Measurements from ENCODE around the gene SLC7A11. TPM values are rescaled to one million over a fixed set of nuclear protein-coding genes. Genes with fewer than 3 reads are reported as not detected.

Gene SLC7A11
- total RNA-seq, 5 donors from 2014 or later (not counting 1 experiment from before 2014, with no cell fraction given) = 0.05 to 0.44 (median 0.30) TPM

- Mint-ChIP-seq H3K9me3 (no peaks in the 10 kb centered on the region), H3K36me3 (no peaks in the 10 kb centered on the region), H3K27me3 (no peaks in the 10 kb centered on the region), H3K4me3 (no peak overlapping the region), H3K27ac (no peak overlapping the region), H3K4me1 (no peaks in the 10 kb centered on the region)
- Histone ChIP-seq H3K27me3 (replicated peaks in 1 of 2; ENCODE audit: control insufficient read depth in 2 of 2, extremely low read depth in 1 of 2, insufficient read depth in 2 of 2, low read length in 1 of 2) (no peaks in the 10 kb centered on the region), H3K27ac (ENCODE audit: low read length) (no peak overlapping the region), H3K9me3 (no peaks in the 10 kb centered on the region), H3K36me3 (ENCODE audit: control insufficient read depth in 2 of 2, extremely low read depth in 1 of 2, insufficient read depth in 1 of 2, low read length in 1 of 2) (no peaks in the 10 kb centered on the region), H3K4me3 (ENCODE audit: control insufficient read depth in 1 of 2, extremely low read depth in 1 of 2, low read length in 1 of 2) (no peak overlapping the region), H3K4me1 (ENCODE audit: control insufficient read depth in 1 of 2, extremely low read depth in 1 of 2, insufficient read depth in 2 of 2, low read length in 2 of 2) (no peaks in the 10 kb centered on the region)
- DNase-seq (no peak), ATAC-seq (replicated peaks in 1 of 4) (no peak)
- CTCF ChIA-PET = no interaction called here
- WGBS (ENCODE audit: insufficient coverage) = no CpG with 5 or more reads among the region's 5 CpGs
- POLR2A ChIA-PET = no interaction called here
Observed at GRCh38 chr4:138188406-138189084, 53.6 kb downstream of the SLC7A11 start.

GRCh38 chr4:138185859-138186645 lies 56.1 kb downstream of the SLC7A11 start:
- ATAC-seq (replicated peaks in 1 of 4) (no peak), DNase-seq (no peak)
- no peaks in the 10 kb centered on the region for H3K9me3 Mint-ChIP-seq
- no peaks in the 10 kb centered on the region for H3K4me1 Mint-ChIP-seq
- Histone ChIP-seq H3K27me3 (replicated peaks in 1 of 2; ENCODE audit: control insufficient read depth in 2 of 2, extremely low read depth in 1 of 2, insufficient read depth in 2 of 2, low read length in 1 of 2) (no peaks in the 10 kb centered on the region), H3K4me3 (ENCODE audit: control insufficient read depth in 1 of 2, extremely low read depth in 1 of 2, low read length in 1 of 2) (no peak overlapping the region), H3K9me3 (no peaks in the 10 kb centered on the region), H3K4me1 (ENCODE audit: control insufficient read depth in 1 of 2, extremely low read depth in 1 of 2, insufficient read depth in 2 of 2, low read length in 2 of 2) (no peaks in the 10 kb centered on the region), H3K27ac (ENCODE audit: low read length) (no peak overlapping the region), H3K36me3 (ENCODE audit: control insufficient read depth in 2 of 2, extremely low read depth in 1 of 2, insufficient read depth in 1 of 2, low read length in 1 of 2) (no peaks in the 10 kb centered on the region)
- H3K27ac Mint-ChIP-seq = no peak overlapping the region
- no peak overlapping the region for H3K4me3 Mint-ChIP-seq
- POLR2A ChIA-PET = interaction anchor here in 1 of 2 donors (0.6 kb wide), 1 partner anchor 1316 kb away, joined by 5 read pairs; no protein-coding TSS in a partner anchor
- no peaks in the 10 kb centered on the region for H3K27me3 Mint-ChIP-seq
- WGBS (ENCODE audit: insufficient coverage) = 86% methylated on average over 12 of the region's 13 CpGs
- H3K36me3 Mint-ChIP-seq = no peaks in the 10 kb centered on the region
- CTCF ChIA-PET = no interaction called here

- H3K27me3 Mint-ChIP-seq = peaks cover 0 to 4% of the 10 kb centered on the region in 2 donors
- no peak overlapping the region for H3K4me3 Mint-ChIP-seq
- no peaks in the 10 kb centered on the region for H3K9me3 Mint-ChIP-seq
- ChIA-PET POLR2A (no interaction called here), CTCF (no interaction called here)
- H3K36me3 Mint-ChIP-seq = no peaks in the 10 kb centered on the region
- ATAC-seq (replicated peaks in 1 of 4) = no peak
- no peak overlapping the region for H3K27ac ChIP-seq (ENCODE audit: low read length)
- no peaks in the 10 kb centered on the region for H3K36me3 ChIP-seq (ENCODE audit: control insufficient read depth in 2 of 2, extremely low read depth in 1 of 2, insufficient read depth in 1 of 2, low read length in 1 of 2)
- H3K4me1 ChIP-seq (ENCODE audit: control insufficient read depth in 1 of 2, extremely low read depth in 1 of 2, insufficient read depth in 2 of 2, low read length in 2 of 2) = no peaks in the 10 kb centered on the region
- DNase-seq = no peak
- no peaks in the 10 kb centered on the region for H3K9me3 ChIP-seq
- H3K27me3 ChIP-seq (replicated peaks in 1 of 2; ENCODE audit: control insufficient read depth in 2 of 2, extremely low read depth in 1 of 2, insufficient read depth in 2 of 2, low read length in 1 of 2) = no peaks in the 10 kb centered on the region
- no peak overlapping the region for H3K27ac Mint-ChIP-seq
- H3K4me3 ChIP-seq (ENCODE audit: control insufficient read depth in 1 of 2, extremely low read depth in 1 of 2, low read length in 1 of 2) = no peak overlapping the region
- no peaks in the 10 kb centered on the region for H3K4me1 Mint-ChIP-seq
- WGBS (ENCODE audit: insufficient coverage) = no CpG with 5 or more reads among the region's 1 CpG
Observed at GRCh38 chr4:138184886-138185285, 57.3 kb downstream of the SLC7A11 start.

- no peaks in the 10 kb centered on the region for H3K27me3 ChIP-seq (replicated peaks in 1 of 2; ENCODE audit: control insufficient read depth in 2 of 2, extremely low read depth in 1 of 2, insufficient read depth in 2 of 2, low read length in 1 of 2)
- Mint-ChIP-seq H3K9me3 (no peaks in the 10 kb centered on the region), H3K27ac (no peak overlapping the region), H3K36me3 (no peaks in the 10 kb centered on the region), H3K4me3 (no peak overlapping the region), H3K4me1 (no peaks in the 10 kb centered on the region), H3K27me3 (peaks cover 0 to 4% of the 10 kb centered on the region in 2 donors)
- no peak for ATAC-seq (replicated peaks in 1 of 4)
- no peaks in the 10 kb centered on the region for H3K36me3 ChIP-seq (ENCODE audit: control insufficient read depth in 2 of 2, extremely low read depth in 1 of 2, insufficient read depth in 1 of 2, low read length in 1 of 2)
- ChIA-PET CTCF (no interaction called here), POLR2A (interaction anchor here in 1 of 2 donors (0.7 kb wide), 1 partner anchor 1618 kb away, joined by 3 read pairs; no protein-coding TSS in a partner anchor)
- WGBS (ENCODE audit: insufficient coverage) = 46% methylated on average over 4 of the region's 6 CpGs
- no peak overlapping the region for H3K27ac ChIP-seq (ENCODE audit: low read length)
- H3K4me1 ChIP-seq (ENCODE audit: control insufficient read depth in 1 of 2, extremely low read depth in 1 of 2, insufficient read depth in 2 of 2, low read length in 2 of 2) = no peaks in the 10 kb centered on the region
- no peaks in the 10 kb centered on the region for H3K9me3 ChIP-seq
- no peak for DNase-seq
- H3K4me3 ChIP-seq (ENCODE audit: control insufficient read depth in 1 of 2, extremely low read depth in 1 of 2, low read length in 1 of 2) = no peak overlapping the region
Observed at GRCh38 chr4:138182838-138183426, 59.2 kb downstream of the SLC7A11 start.

- H3K27ac ChIP-seq (ENCODE audit: low read length) = no peak overlapping the region
- H3K4me3 ChIP-seq (ENCODE audit: control insufficient read depth in 1 of 2, extremely low read depth in 1 of 2, low read length in 1 of 2) = no peak overlapping the region
- no peaks in the 10 kb centered on the region for H3K36me3 Mint-ChIP-seq
- DNase-seq (no peak), ATAC-seq (replicated peaks in 1 of 4) (no peak)
- ChIA-PET CTCF (no interaction called here), POLR2A (no interaction called here)
- H3K27me3 Mint-ChIP-seq = peaks cover 0 to 4% of the 10 kb centered on the region in 2 donors
- H3K9me3 ChIP-seq = no peaks in the 10 kb centered on the region
- H3K27ac Mint-ChIP-seq = no peak overlapping the region
- no peaks in the 10 kb centered on the region for H3K36me3 ChIP-seq (ENCODE audit: control insufficient read depth in 2 of 2, extremely low read depth in 1 of 2, insufficient read depth in 1 of 2, low read length in 1 of 2)
- no peaks in the 10 kb centered on the region for H3K27me3 ChIP-seq (replicated peaks in 1 of 2; ENCODE audit: control insufficient read depth in 2 of 2, extremely low read depth in 1 of 2, insufficient read depth in 2 of 2, low read length in 1 of 2)
- 89% methylated on average over 3 of the region's 6 CpGs for WGBS (ENCODE audit: insufficient coverage)
- no peak overlapping the region for H3K4me3 Mint-ChIP-seq
- H3K4me1 ChIP-seq (ENCODE audit: control insufficient read depth in 1 of 2, extremely low read depth in 1 of 2, insufficient read depth in 2 of 2, low read length in 2 of 2) = no peaks in the 10 kb centered on the region
- no peaks in the 10 kb centered on the region for H3K9me3 Mint-ChIP-seq
- H3K4me1 Mint-ChIP-seq = no peaks in the 10 kb centered on the region
Observed at GRCh38 chr4:138181287-138181686, 60.9 kb downstream of the SLC7A11 start.

- no peak overlapping the region for H3K4me3 ChIP-seq (ENCODE audit: control insufficient read depth in 1 of 2, extremely low read depth in 1 of 2, low read length in 1 of 2)
Observed at GRCh38 chr4:138178566-138178965, 63.6 kb downstream of the SLC7A11 start.

More at GRCh38 chr4:138178566-138178965, 63.6 kb downstream of the SLC7A11 start:
- ChIA-PET CTCF (no interaction called here), POLR2A (no interaction called here)
- Mint-ChIP-seq H3K36me3 (no peaks in the 10 kb centered on the region), H3K9me3 (no peaks in the 10 kb centered on the region), H3K27me3 (peaks cover 0 to 4% of the 10 kb centered on the region in 2 donors), H3K4me1 (no peaks in the 10 kb centered on the region), H3K27ac (no peak overlapping the region), H3K4me3 (no peak overlapping the region)
- no peak for ATAC-seq (replicated peaks in 1 of 4)
- H3K9me3 ChIP-seq = no peaks in the 10 kb centered on the region
- WGBS (ENCODE audit: insufficient coverage) = no CpG with 5 or more reads among the region's 5 CpGs
- no peak for DNase-seq
- H3K27me3 ChIP-seq (replicated peaks in 1 of 2; ENCODE audit: control insufficient read depth in 2 of 2, extremely low read depth in 1 of 2, insufficient read depth in 2 of 2, low read length in 1 of 2) = no peaks in the 10 kb centered on the region
- no peaks in the 10 kb centered on the region for H3K4me1 ChIP-seq (ENCODE audit: control insufficient read depth in 1 of 2, extremely low read depth in 1 of 2, insufficient read depth in 2 of 2, low read length in 2 of 2)
- H3K36me3 ChIP-seq (ENCODE audit: control insufficient read depth in 2 of 2, extremely low read depth in 1 of 2, insufficient read depth in 1 of 2, low read length in 1 of 2) = no peaks in the 10 kb centered on the region
- H3K27ac ChIP-seq (ENCODE audit: low read length) = no peak overlapping the region

Data from T-cell (primary cell).